Thyroid gland (tissue), 4 donors: ENCODE measurements around the gene NDUFS4. TPM values are rescaled to one million over a fixed set of nuclear protein-coding genes. Genes with fewer than 3 reads are reported as not detected.

ENCODE experiments used
- DNase-seq, 2 donors: peaks; one replicate each; pipeline ENCODE4 v3.0.0-alpha.2; 2019
- H3K27ac ChIP-seq, 3 donors: fragments of 200-600 bp; sonication (generic); 1 replicate in 2 of 3; 2 replicates in 1 of 3; pipeline ENCODE4 v1.5.1; 2016 to 2019; ENCODE audit warnings: mild to moderate bottlenecking in 1 of 3, moderate library complexity in 1 of 3
- H3K27me3 ChIP-seq: fragments of 200-600 bp; sonication (generic); one replicate; pipeline ENCODE4 v1.5.1; 2019
- H3K36me3 ChIP-seq, 2 donors: fragments of 200-600 bp; sonication (generic); one replicate each; pipeline ENCODE4 v1.5.1; 2016 to 2019
- H3K4me1 ChIP-seq, 2 donors: fragments of 200-600 bp; sonication (generic); one replicate each; pipeline ENCODE4 v1.5.1; 2017 to 2019
- H3K4me3 ChIP-seq, 3 donors: fragments of 200-600 bp; sonication (generic); replicated peaks in 1 of 3; 1 replicate in 2 of 3; 2 replicates in 1 of 3; pipeline ENCODE4 v1.5.1; 2016; ENCODE audit warnings: mild to moderate bottlenecking in 1 of 3
- H3K9me3 ChIP-seq: fragments of 200-600 bp; sonication (generic); one replicate; pipeline ENCODE4 v1.5.1; 2017
- POLR2A ChIP-seq, 2 donors: fragments of 450-650 bp; IDR thresholded peaks; one replicate each; pipeline ENCODE4 v1.6.1; 2017; ENCODE audit warnings: antibody characterized with exemption in 2 of 2, mild to moderate bottlenecking in 2 of 2, moderate library complexity in 1 of 2
- WGBS, 2 donors: methylation state at CpG; one replicate each; pipeline ENCODE4 v1.1.5; 2017; 5-methylcytosine and 5-hydroxymethylcytosine counted together
- intact Hi-C: fragments of 100-400 bp; cut with DNase I; formaldehyde crosslinking; loops from one replicate; pipeline ENCODE4 v1.15.1; 2023
- total RNA-seq, 4 donors: library from RNA; depleted of rRNA; stranded (reverse); fragments of >200 nt; gene quantifications; one replicate each; pipeline ENCODE4 v1.2.3, GENCODE V29; 2016
- TF ChIP-seq, protein P1 (sequence below), 6 experiments: fragments of 200-600 bp in 3 of 6; fragments of 450-650 bp in 3 of 6; sonication (generic) in 3 of 6; IDR thresholded peaks; one replicate each; pipeline ENCODE4 v1.5.1; 2016 to 2019; ENCODE audit warnings: antibody characterized with exemption in 6 of 6, mild to moderate bottlenecking in 2 of 6, inconsistent platforms in 1 of 6, moderate library complexity in 1 of 6

Gene NDUFS4
- total RNA-seq, 4 donors from 2014 or later = 77.9 to 145 (median 102) TPM

GRCh38 chr5:53557386-53557785, 3.1 kb upstream of the NDUFS4 start:
- H3K4me3 ChIP-seq = no peak overlapping the region
- no peaks in the 10 kb centered on the region for H3K9me3 ChIP-seq
- DNase-seq = no peak
- WGBS, 2 donors = 82 to 86% methylated on average over 2 of the region's 2 CpGs
- no peak overlapping the region for H3K27ac ChIP-seq
- H3K27me3 ChIP-seq = no peaks in the 10 kb centered on the region
- H3K4me1 ChIP-seq = peaks cover 9% of the 10 kb centered on the region in 2 donors
- H3K36me3 ChIP-seq = no peaks in the 10 kb centered on the region
- TF ChIP-seq, protein P1, sequence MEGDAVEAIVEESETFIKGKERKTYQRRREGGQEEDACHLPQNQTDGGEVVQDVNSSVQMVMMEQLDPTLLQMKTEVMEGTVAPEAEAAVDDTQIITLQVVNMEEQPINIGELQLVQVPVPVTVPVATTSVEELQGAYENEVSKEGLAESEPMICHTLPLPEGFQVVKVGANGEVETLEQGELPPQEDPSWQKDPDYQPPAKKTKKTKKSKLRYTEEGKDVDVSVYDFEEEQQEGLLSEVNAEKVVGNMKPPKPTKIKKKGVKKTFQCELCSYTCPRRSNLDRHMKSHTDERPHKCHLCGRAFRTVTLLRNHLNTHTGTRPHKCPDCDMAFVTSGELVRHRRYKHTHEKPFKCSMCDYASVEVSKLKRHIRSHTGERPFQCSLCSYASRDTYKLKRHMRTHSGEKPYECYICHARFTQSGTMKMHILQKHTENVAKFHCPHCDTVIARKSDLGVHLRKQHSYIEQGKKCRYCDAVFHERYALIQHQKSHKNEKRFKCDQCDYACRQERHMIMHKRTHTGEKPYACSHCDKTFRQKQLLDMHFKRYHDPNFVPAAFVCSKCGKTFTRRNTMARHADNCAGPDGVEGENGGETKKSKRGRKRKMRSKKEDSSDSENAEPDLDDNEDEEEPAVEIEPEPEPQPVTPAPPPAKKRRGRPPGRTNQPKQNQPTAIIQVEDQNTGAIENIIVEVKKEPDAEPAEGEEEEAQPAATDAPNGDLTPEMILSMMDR (IDR thresholded peaks at IDR 0.05) = no peak
- TF ChIP-seq POLR2A (IDR thresholded peaks at IDR 0.05) = no peak
- intact Hi-C loops = no loop called here

DNA sequence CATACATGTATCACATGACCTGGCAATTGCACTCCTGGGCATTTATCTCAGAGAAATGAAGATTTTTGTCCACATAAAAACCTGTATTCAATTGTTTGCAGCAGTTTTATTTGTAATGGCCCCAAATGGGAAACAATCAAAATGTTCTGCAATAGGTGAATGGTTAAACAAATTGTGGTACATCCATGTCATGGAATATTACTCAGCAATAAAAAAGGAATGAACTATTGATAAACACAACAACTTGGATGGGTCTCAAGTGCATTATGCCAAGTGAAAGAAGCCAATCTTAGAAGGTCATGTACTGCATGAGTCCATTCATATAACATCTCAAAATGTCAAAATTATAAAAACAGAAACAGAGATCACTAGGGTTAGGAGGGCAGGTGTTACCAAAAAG, 1.5 kb upstream of the NDUFS4 start:
- Histone ChIP-seq H3K36me3 (no peaks in the 10 kb centered on the region), H3K4me1 (peaks cover 9 to 13% of the 10 kb centered on the region in 2 donors), H3K27me3 (no peaks in the 10 kb centered on the region), H3K9me3 (no peaks in the 10 kb centered on the region), H3K27ac (no peak overlapping the region), H3K4me3 (no peak overlapping the region)
- intact Hi-C loops = no loop called here
- no peak for TF ChIP-seq POLR2A (IDR thresholded peaks at IDR 0.05)
- TF ChIP-seq, protein P1 (IDR thresholded peaks at IDR 0.05) = no peak
- DNase-seq = no peak

DNA sequence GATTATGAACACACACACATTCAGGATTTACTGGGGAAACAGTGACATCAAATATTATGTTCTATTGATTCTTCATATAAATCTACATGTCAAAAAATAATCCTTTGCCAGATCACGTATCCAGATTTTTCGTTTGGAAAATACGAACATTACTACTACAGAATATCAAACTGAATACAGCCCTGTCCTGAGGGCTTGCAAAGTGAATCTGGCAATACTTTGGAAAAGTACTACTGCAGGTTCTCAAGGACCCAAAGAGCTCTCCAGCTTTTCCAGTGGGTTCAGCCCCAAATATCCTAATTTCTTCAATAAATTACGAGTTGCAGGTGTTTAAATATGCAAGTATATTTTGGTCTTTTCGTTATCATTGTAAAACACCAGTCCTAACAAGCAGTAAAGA, 411 bp upstream of the NDUFS4 start:
- peaks cover 9 to 14% of the 10 kb centered on the region in 2 donors for H3K4me1 ChIP-seq
- 36 to 43% methylated on average over 5 of the region's 5 CpGs for WGBS, 2 donors
- TF ChIP-seq POLR2A (IDR thresholded peaks at IDR 0.05) = no peak
- TF ChIP-seq, protein P1 (IDR thresholded peaks at IDR 0.05) = no peak
- intact Hi-C loops = no loop called here
- H3K9me3 ChIP-seq = no peaks in the 10 kb centered on the region
- no peak for DNase-seq
- no peaks in the 10 kb centered on the region for H3K27me3 ChIP-seq
- H3K27ac ChIP-seq = peak overlapping the region in 2 of 3 donors; percentile 86 to 93
- H3K36me3 ChIP-seq = no peaks in the 10 kb centered on the region
- H3K4me3 ChIP-seq = peak overlapping the region; percentile 50 to 79 (median 74)

- TF ChIP-seq, protein P1 (IDR thresholded peaks at IDR 0.05) = no peak
- TF ChIP-seq POLR2A (IDR thresholded peaks at IDR 0.05) = no peak
- peaks cover 0 to 5% of the 10 kb centered on the region in 2 donors for H3K4me1 ChIP-seq
- H3K9me3 ChIP-seq = no peaks in the 10 kb centered on the region
- H3K4me3 ChIP-seq = no peak overlapping the region
- no peaks in the 10 kb centered on the region for H3K36me3 ChIP-seq
- no peaks in the 10 kb centered on the region for H3K27me3 ChIP-seq
- DNase-seq = no peak
- intact Hi-C loops = no loop called here
- H3K27ac ChIP-seq = no peak overlapping the region
These were observed 8.0 kb downstream of the NDUFS4 start for GRCh38 chr5:53568401-53568800.

GRCh38 chr5:53568871-53569270, 8.4 kb downstream of the NDUFS4 start:
- DNase-seq = no peak
- intact Hi-C loops = no loop called here
- Histone ChIP-seq H3K27ac (no peak overlapping the region), H3K27me3 (no peaks in the 10 kb centered on the region), H3K9me3 (no peaks in the 10 kb centered on the region), H3K4me1 (peaks cover 0 to 2% of the 10 kb centered on the region in 2 donors), H3K4me3 (no peak overlapping the region), H3K36me3 (no peaks in the 10 kb centered on the region)
- TF ChIP-seq, protein P1 (IDR thresholded peaks at IDR 0.05) = no peak
- no peak for TF ChIP-seq POLR2A (IDR thresholded peaks at IDR 0.05)
- WGBS, 2 donors = 81 to 92% methylated on average over 1 of the region's 1 CpG
